Liver (tissue), 3 donors: ENCODE measurements around the gene TIMMDC1.

Experiments used
- CTCF ChIP-seq: fragments of 150-350 bp; IDR thresholded peaks from 2 replicates; pipeline ENCODE4 v1.5.1; 2017; ENCODE audit warnings: improper control_type of control experiment, low read depth, low read length; ENCODE audit not compliant: missing input control
- EGR1 ChIP-seq, 2 donors: IDR thresholded peaks; 2 replicates each; pipeline ENCODE4 v1.6.1; 2016 to 2018; ENCODE audit warnings: antibody characterized with exemption in 2 of 2, low read depth in 2 of 2
- MAX ChIP-seq: IDR thresholded peaks from 2 replicates; pipeline ENCODE4 v1.6.1; 2016; ENCODE audit warnings: antibody characterized with exemption
- RAD21 ChIP-seq, 2 donors: IDR thresholded peaks; 2 replicates each; pipeline ENCODE4 v1.6.1; 2016; ENCODE audit warnings: antibody characterized with exemption in 2 of 2, mild to moderate bottlenecking in 2 of 2
- donor health status: healthy.
- donor health status: healthy.

- no peak for TF ChIP-seq EGR1 (IDR thresholded peaks at IDR 0.05; ENCODE audit: low read depth in 2 of 2)
- no peak for TF ChIP-seq RAD21 (IDR thresholded peaks at IDR 0.05)
- no peak for TF ChIP-seq MAX
- TF ChIP-seq CTCF, result no peak
These were observed 27.5 kb upstream of the TIMMDC1 start for GRCh38 chr3:119470866-119471265.
